ENCODE data around the gene LEF1.

DNA sequence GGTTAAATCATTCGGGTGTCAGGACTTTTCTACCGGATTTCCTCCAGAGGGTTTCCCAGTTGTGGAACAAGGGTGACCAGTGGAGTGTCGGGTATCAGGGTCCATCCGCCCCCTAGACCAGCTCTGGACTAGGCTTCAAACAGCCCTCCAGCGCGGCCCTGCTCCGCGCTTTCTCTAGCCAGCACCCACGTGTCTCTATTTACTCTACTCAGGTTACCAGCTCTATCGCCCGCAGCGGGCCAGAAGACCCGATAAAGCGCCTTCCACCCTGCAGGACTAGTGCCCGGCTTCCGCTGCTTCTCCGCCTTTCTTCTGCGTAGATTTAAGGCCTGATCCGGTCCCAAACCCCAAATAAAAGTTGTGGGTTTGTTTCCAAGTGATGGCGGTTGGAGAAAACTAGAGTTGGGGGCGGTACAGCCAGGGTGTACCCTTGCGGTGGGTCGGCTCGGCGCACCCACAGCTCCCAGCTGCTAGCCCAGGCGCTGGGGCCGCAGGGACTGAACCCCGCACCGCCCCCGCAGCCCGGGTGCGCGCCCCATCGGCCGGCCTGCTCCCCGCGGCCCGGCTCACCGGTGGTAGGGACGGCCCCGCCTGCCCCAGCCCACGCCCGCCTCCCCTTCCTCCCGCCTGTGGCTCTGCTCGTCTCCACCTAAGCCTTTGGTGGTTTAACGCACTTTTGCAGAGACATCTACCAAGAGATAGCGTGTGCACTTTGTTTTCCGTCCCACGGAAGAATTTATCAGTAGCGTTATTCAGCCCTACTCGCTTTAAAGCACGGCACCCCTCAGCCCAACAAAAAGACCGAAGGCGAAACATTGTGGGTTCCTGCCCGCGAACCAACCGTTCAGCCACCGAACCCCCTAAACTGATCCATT, 2.1 kb downstream of the LEF1 start:
- TF ChIP-seq, protein P1, sequence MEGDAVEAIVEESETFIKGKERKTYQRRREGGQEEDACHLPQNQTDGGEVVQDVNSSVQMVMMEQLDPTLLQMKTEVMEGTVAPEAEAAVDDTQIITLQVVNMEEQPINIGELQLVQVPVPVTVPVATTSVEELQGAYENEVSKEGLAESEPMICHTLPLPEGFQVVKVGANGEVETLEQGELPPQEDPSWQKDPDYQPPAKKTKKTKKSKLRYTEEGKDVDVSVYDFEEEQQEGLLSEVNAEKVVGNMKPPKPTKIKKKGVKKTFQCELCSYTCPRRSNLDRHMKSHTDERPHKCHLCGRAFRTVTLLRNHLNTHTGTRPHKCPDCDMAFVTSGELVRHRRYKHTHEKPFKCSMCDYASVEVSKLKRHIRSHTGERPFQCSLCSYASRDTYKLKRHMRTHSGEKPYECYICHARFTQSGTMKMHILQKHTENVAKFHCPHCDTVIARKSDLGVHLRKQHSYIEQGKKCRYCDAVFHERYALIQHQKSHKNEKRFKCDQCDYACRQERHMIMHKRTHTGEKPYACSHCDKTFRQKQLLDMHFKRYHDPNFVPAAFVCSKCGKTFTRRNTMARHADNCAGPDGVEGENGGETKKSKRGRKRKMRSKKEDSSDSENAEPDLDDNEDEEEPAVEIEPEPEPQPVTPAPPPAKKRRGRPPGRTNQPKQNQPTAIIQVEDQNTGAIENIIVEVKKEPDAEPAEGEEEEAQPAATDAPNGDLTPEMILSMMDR (conservative IDR thresholded peaks at IDR 0.05) = no peak
- no peak for TF ChIP-seq EZH2 (IDR thresholded peaks at IDR 0.05; ENCODE audit: low read depth)
